ENCODE measurements around the gene LOX.

DNA sequence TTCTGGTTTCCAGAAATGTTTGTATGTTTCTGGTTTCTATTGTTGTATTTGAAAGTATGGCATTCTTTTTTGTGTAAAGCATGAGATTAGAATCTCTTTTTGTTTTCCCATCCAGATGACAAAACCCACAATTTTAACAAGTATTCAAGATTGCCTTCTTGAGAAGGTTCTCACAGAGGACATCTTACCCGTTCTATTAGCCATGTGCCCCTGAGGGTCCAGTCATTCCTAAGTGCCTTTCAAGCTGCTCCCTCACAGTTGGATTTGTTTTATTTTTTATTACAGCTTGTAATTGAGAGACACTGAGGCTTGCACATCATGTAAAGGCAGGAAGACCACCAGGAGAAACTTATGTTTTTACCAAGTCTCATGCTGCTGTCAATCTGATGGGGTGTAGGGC lies 19.3 kb upstream of the LOX start:
- TF ChIP-seq POLR2A (IDR thresholded peaks at IDR 0.05; ENCODE audit: low read length) (no peak), GATA1 (IDR thresholded peaks at IDR 0.05; ENCODE audit: low read depth, low read length) (no peak)
